SH-SY5Y (cell line): ENCODE data around the gene PPP2R3B.

ENCODE experiments used
- GATA2 ChIP-seq: IDR thresholded peaks from 2 replicates; pipeline ENCODE4 v1.6.1; 2011; ENCODE audit warnings: mild to moderate bottlenecking, low read depth, low read length
- GATA3 ChIP-seq: IDR thresholded peaks from 2 replicates; pipeline ENCODE4 v1.6.1; 2011; ENCODE audit warnings: low read depth, mild to moderate bottlenecking, low read length, moderate library complexity

The PPP2R3B gene

GRCh38 chrX:418927-419729 is 32.4 kb upstream of the PPP2R3B start:
- TF ChIP-seq GATA3 (no peak), GATA2 (no peak)

- TF ChIP-seq GATA3 (no peak), GATA2 (no peak)
Measured at GRCh38 chrX:413322-414201, 26.9 kb upstream of the PPP2R3B start.

DNA sequence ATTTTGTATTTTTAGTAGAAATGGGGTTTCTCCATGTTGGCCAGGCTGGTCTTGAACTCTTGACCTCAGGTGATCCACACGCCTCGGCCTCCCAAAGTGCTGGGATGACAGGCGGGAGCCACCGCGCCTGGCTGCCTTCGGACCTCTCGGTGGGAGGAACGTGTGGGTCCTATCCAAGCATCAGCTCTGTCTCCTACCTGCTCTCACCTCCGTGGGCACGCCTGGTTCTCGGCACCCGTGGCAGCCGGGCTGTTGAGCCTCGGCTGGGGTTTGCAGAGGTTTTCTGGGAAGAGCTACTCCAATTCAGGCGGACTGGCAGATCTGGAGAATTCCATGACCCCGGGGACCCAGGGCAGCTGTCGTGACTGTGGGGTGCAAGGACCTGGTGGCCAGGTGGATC is 23.6 kb upstream of the PPP2R3B start:
- TF ChIP-seq GATA2, result no peak

- TF ChIP-seq GATA3, result no peak
Measured at GRCh38 chrX:405149-405548, 18.4 kb upstream of the PPP2R3B start.

DNA sequence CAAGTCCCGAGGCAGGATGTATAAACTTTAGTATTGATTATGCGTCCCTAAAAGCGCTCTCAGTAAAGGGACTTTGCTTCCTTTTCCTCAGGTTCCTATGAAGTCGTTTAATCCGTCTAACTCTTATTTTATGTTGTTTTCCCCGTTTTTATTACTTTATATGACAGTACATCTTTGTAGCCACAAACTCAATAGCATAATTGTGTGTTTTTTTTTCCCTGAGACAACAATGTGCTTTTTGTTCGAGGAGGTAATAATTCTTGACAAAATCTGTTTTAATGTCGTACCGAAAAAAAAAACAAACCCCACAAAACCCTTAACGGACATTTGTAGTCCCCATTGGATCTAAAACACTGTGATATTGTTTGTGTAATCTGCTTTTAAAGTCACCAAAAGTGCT is 17.9 kb upstream of the PPP2R3B start:
- no peak for TF ChIP-seq GATA2

- TF ChIP-seq GATA2 (no peak), GATA3 (no peak)
Measured at GRCh38 chrX:402857-403256, 16.1 kb upstream of the PPP2R3B start.

DNA sequence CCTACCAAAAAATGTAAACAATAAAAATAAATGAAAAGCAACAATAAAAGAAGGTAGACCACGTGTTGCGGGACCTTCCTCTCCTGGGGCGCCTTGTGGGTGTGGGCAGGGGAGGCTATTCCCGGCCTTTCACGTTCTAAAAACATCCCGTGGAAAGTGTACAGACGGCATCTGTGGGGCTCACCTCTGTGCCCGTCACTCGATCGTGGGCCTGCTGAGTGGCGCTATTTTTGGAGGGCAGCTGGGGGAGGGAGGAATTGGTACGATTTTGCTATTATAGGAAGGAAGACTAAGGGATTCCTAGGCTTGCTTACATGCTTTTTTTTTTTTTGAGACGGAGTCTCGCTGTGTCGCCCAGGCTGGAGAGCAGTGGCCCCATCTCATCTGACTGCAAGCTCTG is 13.6 kb upstream of the PPP2R3B start:
- no peak for TF ChIP-seq GATA2
- no peak for TF ChIP-seq GATA3

GRCh38 chrX:397575-397974 is 10.9 kb upstream of the PPP2R3B start:
- no peak for TF ChIP-seq GATA3
- TF ChIP-seq GATA2, result no peak

DNA sequence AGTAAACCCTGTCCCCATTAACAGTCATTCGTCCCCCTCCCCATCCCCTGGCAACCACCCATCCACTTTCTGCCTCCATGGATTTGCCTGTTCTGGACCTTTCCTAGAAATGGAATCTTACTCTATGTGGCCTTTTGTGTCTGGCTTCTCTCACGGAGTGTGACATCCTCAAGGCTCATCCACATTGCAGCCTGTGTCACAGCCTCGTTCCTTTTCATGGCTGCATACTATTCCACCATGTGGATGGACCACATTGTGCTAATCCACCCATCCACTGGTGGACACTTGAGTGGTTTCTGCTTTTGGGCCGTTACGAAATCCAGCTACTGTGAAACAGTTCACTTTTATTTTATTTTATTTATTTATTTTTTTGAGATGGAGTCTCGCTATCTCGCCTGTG is 8.1 kb upstream of the PPP2R3B start:
- TF ChIP-seq GATA3 (no peak), GATA2 (no peak)

- TF ChIP-seq GATA2 (no peak), GATA3 (no peak)
Measured at GRCh38 chrX:392575-392846, 5.8 kb upstream of the PPP2R3B start.

- no peak for TF ChIP-seq GATA3
- TF ChIP-seq GATA2, result no peak
Measured at GRCh38 chrX:391717-392574, 5.2 kb upstream of the PPP2R3B start.

- TF ChIP-seq GATA3 (no peak), GATA2 (no peak)
Measured at GRCh38 chrX:390459-390858, 3.8 kb upstream of the PPP2R3B start.

GRCh38 chrX:389021-389441 is 2.3 kb upstream of the PPP2R3B start:
- TF ChIP-seq GATA3 (no peak), GATA2 (no peak)

- no peak for TF ChIP-seq GATA3
- no peak for TF ChIP-seq GATA2
Measured at GRCh38 chrX:387729-388128, 1.0 kb upstream of the PPP2R3B start.

DNA sequence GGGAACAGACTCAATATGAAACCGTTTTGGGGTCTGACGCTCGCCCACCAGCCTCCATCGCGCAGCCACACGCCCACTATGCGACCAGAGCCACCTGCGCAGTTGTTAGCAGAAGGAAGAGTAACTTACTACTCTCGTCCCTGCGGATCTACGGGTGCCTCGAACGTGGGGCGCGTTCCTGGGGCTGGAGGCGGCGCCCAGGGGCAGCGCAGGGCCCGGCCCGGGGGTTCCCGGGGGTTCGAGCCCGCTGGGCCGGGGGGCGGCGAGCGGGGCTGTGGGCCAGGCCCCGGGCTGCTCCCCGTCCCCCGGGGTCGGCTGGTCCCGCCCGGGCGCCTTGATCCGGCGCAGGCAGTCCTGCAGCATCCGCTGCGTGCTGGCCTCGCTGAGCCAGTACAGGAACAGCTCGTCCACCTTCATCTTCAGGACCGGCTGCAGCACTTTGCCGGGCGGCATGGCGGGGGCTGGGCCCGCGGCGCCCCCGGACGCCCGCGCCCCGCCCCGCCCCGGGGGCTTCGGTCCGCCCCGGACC is 404 bp downstream of the PPP2R3B start:
- TF ChIP-seq GATA2 (no peak), GATA3 (no peak)

DNA sequence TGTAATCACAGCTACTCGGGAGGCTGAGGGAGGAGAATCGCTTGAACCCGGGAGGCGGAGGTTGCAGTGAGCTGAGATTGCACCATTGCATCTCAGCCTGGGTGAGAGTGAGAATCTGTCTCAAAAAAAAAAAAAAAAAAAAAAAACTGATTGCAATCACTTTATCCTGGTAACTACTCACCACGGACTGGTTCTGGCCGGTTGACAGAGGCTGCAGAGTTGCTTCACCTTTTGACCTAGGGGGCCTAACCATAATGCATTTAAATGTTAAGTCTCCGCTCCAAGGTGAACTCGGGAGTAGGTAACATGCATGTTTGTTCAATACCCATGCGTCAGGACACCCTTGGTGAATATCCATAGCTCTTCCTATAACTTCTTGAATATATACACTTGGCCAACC is 1.8 kb downstream of the PPP2R3B start:
- TF ChIP-seq GATA2 (no peak), GATA3 (no peak)
